IMR-90 (cell line): ENCODE results near the gene SIPA1L3. TPM values are rescaled to one million over a fixed set of nuclear protein-coding genes. Genes with fewer than 3 reads are reported as not detected.

Source experiments
- ATAC-seq: fragments of 200-7000 bp; cut with Tn5 transposase; 2 replicates; pipeline ENCODE4 v1.9.1; 2020; ENCODE audit warnings: low read depth, mild to moderate bottlenecking, moderate library complexity
- BruUV-seq: library from RNA; stranded (reverse); fragments of 400-500 nt; replicated peaks from 2 replicates; lab custom pipeline; 2021; lab: Mats Ljungman, UMichigan
- CTCF ChIA-PET: fragments of 300-600 bp; formaldehyde crosslinking; extraction: SDS; loops from one replicate; lab custom pipeline; 2021; ENCODE audit warnings: antibody characterized with exemption; lab: Yijun Ruan, JAX
- POLR2A ChIA-PET: fragments of 300-600 bp; sonication (Branson Sonifier 250); formaldehyde crosslinking; loops from one replicate; lab custom pipeline; 2022; ENCODE audit warnings: antibody characterized with exemption; ENCODE audit not compliant: unreplicated experiment; lab: Charles Lee
- DNase-seq: peaks from one replicate; pipeline ENCODE4 v3.0.0; 2013
- H2AFZ ChIP-seq: replicated peaks from 2 replicates; pipeline ENCODE3; 2013; ENCODE audit warnings: low read length, mild to moderate bottlenecking; ENCODE audit not compliant: poor library complexity
- H2AK5ac ChIP-seq: 2 replicates; pipeline ENCODE4 v1.6.1; 2013; ENCODE audit warnings: low read depth, low read length, inconsistent platforms
- H2AK9ac ChIP-seq: replicated peaks from 2 replicates; pipeline ENCODE3; 2013; ENCODE audit warnings: mild to moderate bottlenecking, low read depth, low read length, moderate library complexity; ENCODE audit not compliant: poor library complexity
- H2BK120ac ChIP-seq: 2 replicates; pipeline ENCODE4 v1.6.1; 2013; ENCODE audit warnings: low read depth, low read length, inconsistent platforms
- H2BK15ac ChIP-seq: 3 replicates; pipeline ENCODE4 v1.6.1; 2013; ENCODE audit warnings: low read depth, low read length, inconsistent platforms
- H2BK20ac ChIP-seq: 2 replicates; pipeline ENCODE4 v1.6.1; 2013; ENCODE audit warnings: low read depth, mild to moderate bottlenecking, inconsistent platforms, low read length, moderate library complexity
- H2BK5ac ChIP-seq: 2 replicates; pipeline ENCODE4 v1.6.1; 2013; ENCODE audit warnings: mild to moderate bottlenecking, low read depth, low read length, inconsistent platforms; ENCODE audit not compliant: poor library complexity, severe bottlenecking
- H3K14ac ChIP-seq: replicated peaks from 2 replicates; pipeline ENCODE4 v1.6.1; 2013; ENCODE audit warnings: low read depth, low read length, inconsistent platforms
- H3K18ac ChIP-seq: 2 replicates; pipeline ENCODE4 v1.6.1; 2013; ENCODE audit warnings: low read depth, low read length, control low read depth
- H3K23ac ChIP-seq: 2 replicates; pipeline ENCODE4 v1.6.1; 2013; ENCODE audit warnings: low read depth, low read length, inconsistent platforms
- H3K27ac ChIP-seq: 2 replicates; pipeline ENCODE4 v1.5.1; 2013; ENCODE audit warnings: mild to moderate bottlenecking, control low read depth, low read length; ENCODE audit not compliant: insufficient read depth
- H3K27me3 ChIP-seq: 2 replicates; pipeline ENCODE4 v1.6.1; 2013; ENCODE audit warnings: low read length; ENCODE audit not compliant: control insufficient read depth, insufficient read depth
- H3K36me3 ChIP-seq: 2 replicates; pipeline ENCODE4 v1.6.1; 2013; ENCODE audit warnings: low read length, mixed read lengths; ENCODE audit not compliant: control insufficient read depth, insufficient read depth
- H3K4ac ChIP-seq: 2 replicates; pipeline ENCODE4 v1.6.1; 2013; ENCODE audit warnings: low read depth, low read length, inconsistent platforms
- H3K4me1 ChIP-seq: 2 replicates; pipeline ENCODE4 v1.6.1; 2013; ENCODE audit warnings: low read length, mixed read lengths; ENCODE audit not compliant: control insufficient read depth, insufficient read depth
- H3K4me2 ChIP-seq: 2 replicates; pipeline ENCODE4 v1.6.1; 2013; ENCODE audit warnings: low read depth, mild to moderate bottlenecking, control low read depth, low read length, moderate library complexity
- H3K4me3 ChIP-seq: 2 replicates; pipeline ENCODE4 v1.5.1; 2013; ENCODE audit warnings: low read depth, mild to moderate bottlenecking, control low read depth, low read length, moderate library complexity; ENCODE audit not compliant: insufficient read depth
- H3K56ac ChIP-seq: 2 replicates; pipeline ENCODE4 v1.6.1; 2013; ENCODE audit warnings: low read length, inconsistent platforms; ENCODE audit not compliant: insufficient read depth; ENCODE audit errors: extremely low read depth
- H3K79me1 ChIP-seq, 2 experiments: 2 replicates each; pipeline ENCODE4 v1.6.1; 2013; ENCODE audit warnings: low read length in 2 of 2, inconsistent platforms in 1 of 2, low read depth in 1 of 2
- H3K9ac ChIP-seq: 2 replicates; pipeline ENCODE4 v1.6.1; 2013; ENCODE audit warnings: low read depth, low read length, control low read depth
- H3K9me1 ChIP-seq: 2 replicates; pipeline ENCODE4 v1.6.1; 2013; ENCODE audit warnings: low read length, inconsistent platforms; ENCODE audit not compliant: insufficient read depth
- H3K9me3 ChIP-seq: 2 replicates; pipeline ENCODE4 v1.6.1; 2013; ENCODE audit warnings: low read length; ENCODE audit not compliant: control insufficient read depth, insufficient read depth
- H4K20me1 ChIP-seq: 2 replicates; pipeline ENCODE4 v1.6.1; 2013; ENCODE audit warnings: low read length, inconsistent platforms; ENCODE audit not compliant: insufficient read depth
- H4K5ac ChIP-seq: 2 replicates; pipeline ENCODE4 v1.6.1; 2013; ENCODE audit warnings: mild to moderate bottlenecking, low read depth, low read length, control low read depth
- H4K8ac ChIP-seq, 2 experiments: 2 replicates each; pipeline ENCODE4 v1.6.1; 2013; ENCODE audit warnings: low read depth in 2 of 2, low read length in 2 of 2, control low read depth in 1 of 2, inconsistent platforms in 1 of 2
- H4K91ac ChIP-seq: 2 replicates; pipeline ENCODE4 v1.6.1; 2013; ENCODE audit warnings: low read depth, low read length, inconsistent platforms; ENCODE audit not compliant: insufficient read depth
- CEBPB ChIP-seq: IDR thresholded peaks from 2 replicates; pipeline ENCODE4 v1.6.1; 2012; ENCODE audit warnings: low read depth, low read length, improper control_type of control experiment
- CHD1 ChIP-seq: IDR thresholded peaks from 2 replicates; pipeline ENCODE4 v1.6.1; 2012; ENCODE audit warnings: low read depth, low read length, improper control_type of control experiment
- FOS ChIP-seq: fragments of 150-350 bp; IDR thresholded peaks from 2 replicates; pipeline ENCODE4 v1.6.1; 2016; ENCODE audit warnings: low read depth, low read length
- MAFK ChIP-seq: IDR thresholded peaks from 2 replicates; pipeline ENCODE4 v1.6.1; 2012; ENCODE audit warnings: low read depth, low read length, improper control_type of control experiment
- MXI1 ChIP-seq: IDR thresholded peaks from 2 replicates; pipeline ENCODE4 v1.6.1; 2012; ENCODE audit warnings: low read depth, mild to moderate bottlenecking, low read length, moderate library complexity, borderline replicate concordance
- RFX5 ChIP-seq: IDR thresholded peaks from 2 replicates; pipeline ENCODE4 v1.8.0; 2012; ENCODE audit warnings: low read depth, mild to moderate bottlenecking, low read length, moderate library complexity
- WGBS, 2 experiments: methylation state at CpG; one replicate each; pipeline versions ENCODE4 v1.1.5 to v1.1.7; 2013; ENCODE audit warnings: missing lambda C conversion rate in 2 of 2; ENCODE audit not compliant: insufficient read length in 1 of 2; ENCODE audit errors: extremely low coverage in 2 of 2; 5-methylcytosine and 5-hydroxymethylcytosine counted together
- dilution Hi-C: fragments of 300-500 bp; cut with HindIII; formaldehyde crosslinking; loops from one replicate; pipeline ENCODE4 v1.14.3; 2018; ENCODE audit warnings: low sequenced_read_pairs; ENCODE audit not compliant: unreplicated experiment
- in situ Hi-C: fragments of 300-500 bp; cut with MboI; formaldehyde crosslinking; loops from 3 replicates; pipeline ENCODE4 v1.14.3; 2019; ENCODE audit warnings: low sequenced_read_pairs, inconsistent platforms, mixed read lengths
- intact Hi-C: fragments of 100-400 bp; cut with micrococcal nuclease; formaldehyde crosslinking; loops from 2 replicates; pipeline ENCODE4 v1.10.0; 2022
- polyA plus RNA-seq, 3 experiments: library from polyadenylated mRNA; depleted of rRNA; stranded (reverse); fragments of >200 nt; gene quantifications; 2 replicates each; pipeline ENCODE4 v1.2.3, GENCODE V29; 2012; ENCODE audit warnings: low replicate concordance in 1 of 3
- total RNA-seq: library from RNA; depleted of rRNA; stranded (reverse); fragments of >200 nt; gene quantifications from 2 replicates; pipeline ENCODE4 v1.2.3, GENCODE V29; 2012
- TF ChIP-seq, protein P1 (sequence below): fragments of 150-350 bp; IDR thresholded peaks from 2 replicates; pipeline ENCODE4 v1.6.1; 2017; ENCODE audit warnings: mild to moderate bottlenecking, antibody characterized with exemption, low read length, low read depth

The SIPA1L3 gene
- total and polyA plus RNA-seq, 2 of the 4 experiments (the other 2 are of a cell fraction): 4.1 to 9.4 TPM

GRCh38 chr19:38209152-38209551 is 302.1 kb downstream of the SIPA1L3 start:
- no peaks in the 10 kb centered on the region for H3K9me3 ChIP-seq
- peaks cover 14% of the 10 kb centered on the region for H4K20me1 ChIP-seq
- H3K27me3 ChIP-seq: no peaks in the 10 kb centered on the region
- H2AK9ac ChIP-seq: peak overlapping the region; percentile 60
- intact Hi-C loops (no loop called here), dilution Hi-C loops (no loop called here), in situ Hi-C loops (no loop called here)
- no peak overlapping the region for H2BK120ac ChIP-seq
- BruUV-seq: no TSS peak
- H2AK5ac ChIP-seq: no peak overlapping the region
- H3K56ac ChIP-seq: no peak overlapping the region
- H2BK20ac ChIP-seq: no peak overlapping the region
- H3K36me3 ChIP-seq: peaks cover 8% of the 10 kb centered on the region
- H3K4me2 ChIP-seq: peak overlapping the region; percentile 82; the same call in 1 of the 2 replicates
- H2BK5ac ChIP-seq: no peak overlapping the region
- peaks cover 14% of the 10 kb centered on the region for H3K4me1 ChIP-seq
- no peak overlapping the region for H3K9ac ChIP-seq
- H3K9me1 ChIP-seq: peaks cover 5% of the 10 kb centered on the region
- H3K27ac ChIP-seq: no peak overlapping the region
- ATAC-seq (no peak), DNase-seq (no peak)
- H3K14ac ChIP-seq: no peak overlapping the region; the same call in 1 of the 2 replicates
- peak overlapping the region; percentile 16; the same call in 1 of the 2 replicates for H3K23ac ChIP-seq
- no peak for TF ChIP-seq RFX5
- TF ChIP-seq, protein P1, sequence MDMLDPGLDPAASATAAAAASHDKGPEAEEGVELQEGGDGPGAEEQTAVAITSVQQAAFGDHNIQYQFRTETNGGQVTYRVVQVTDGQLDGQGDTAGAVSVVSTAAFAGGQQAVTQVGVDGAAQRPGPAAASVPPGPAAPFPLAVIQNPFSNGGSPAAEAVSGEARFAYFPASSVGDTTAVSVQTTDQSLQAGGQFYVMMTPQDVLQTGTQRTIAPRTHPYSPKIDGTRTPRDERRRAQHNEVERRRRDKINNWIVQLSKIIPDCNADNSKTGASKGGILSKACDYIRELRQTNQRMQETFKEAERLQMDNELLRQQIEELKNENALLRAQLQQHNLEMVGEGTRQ: no peak
- TF ChIP-seq CHD1: no peak
- TF ChIP-seq CEBPB: no peak
- TF ChIP-seq MAFK: no peak
- no peak for TF ChIP-seq FOS
- no peak for TF ChIP-seq MXI1
- H4K91ac ChIP-seq: no peak overlapping the region
- H4K5ac ChIP-seq: no peak overlapping the region
- CTCF ChIA-PET: no interaction called here
- peaks cover 0 to 5% of the 10 kb centered on the region in 2 experiments; a peak in 2 of 4 replicates for H3K79me1 ChIP-seq
- WGBS, 2 experiments: 16% methylated on average over 4 of the region's 5 CpGs; no CpG with 5 or more reads in 1 of the 2 experiments
- peak overlapping the region; percentile 76 for H2AFZ ChIP-seq
- H2BK15ac ChIP-seq: no peak overlapping the region
- no peak overlapping the region for H3K18ac ChIP-seq
- POLR2A ChIA-PET: interaction anchor here (0.6 kb wide), 1 partner anchor 301 kb away, joined by 3 read pairs; no protein-coding TSS in a partner anchor
- H3K4ac ChIP-seq: no peak overlapping the region
- H4K8ac ChIP-seq: 0 out of 4 replicates have a peak overlapping the region, but pooled peaks of 1 of the 2 experiments have one; percentile 29
- H3K4me3 ChIP-seq: no peak overlapping the region
